HepG2 (cell line): Measurements from ENCODE around the gene RBCK1. TPM values are rescaled to one million over a fixed set of nuclear protein-coding genes. Genes with fewer than 3 reads are reported as not detected.

ENCODE experiments used
- BCL6 ChIP-seq: IDR thresholded peaks from 2 replicates; pipeline ENCODE4 v1.6.1; 2016; ENCODE audit warnings: missing genetic modification reagents, missing compliant biosample characterization
- CCDC6 ChIP-seq: sonication (generic); formaldehyde crosslinking; IDR thresholded peaks from 2 replicates; pipeline ENCODE4 v1.8.1; 2022; ENCODE audit warnings: mild to moderate bottlenecking, missing genetic modification reagents, moderate library complexity
- ERF ChIP-seq: IDR thresholded peaks from 2 replicates; pipeline ENCODE4 v1.6.1; 2018; ENCODE audit warnings: missing biosample characterization, missing genetic modification reagents
- GATA4 ChIP-seq: sonication (generic); IDR thresholded peaks from 2 replicates; pipeline ENCODE4 v1.6.1; 2016; ENCODE audit warnings: antibody characterized with exemption, low read depth, borderline replicate concordance
- LRRFIP1 ChIP-seq: sonication (generic); formaldehyde crosslinking; conservative IDR thresholded peaks from 2 replicates; pipeline ENCODE4 v1.4.0; 2020; ENCODE audit warnings: missing genetic modification reagents
- MXI1 ChIP-seq: IDR thresholded peaks from 3 replicates; pipeline ENCODE4 v1.6.1; 2012; ENCODE audit warnings: low read depth, low read length, inconsistent platforms, borderline replicate concordance
- POLR2AphosphoS5 ChIP-seq: IDR thresholded peaks from 2 replicates; pipeline ENCODE4 v1.6.1; 2012; ENCODE audit warnings: low read depth, low read length
- SP1 ChIP-seq, 2 experiments: fragments of 450-650 bp in 1 of 2; sonication (generic) in 1 of 2; formaldehyde crosslinking in 1 of 2; IDR thresholded peaks; 2 replicates each; pipeline versions ENCODE4 v1.4.0 to v1.6.1; 2016 to 2020; ENCODE audit warnings: missing genetic modification reagents in 1 of 2
- TBL1XR1 ChIP-seq: fragments of 150-350 bp; IDR thresholded peaks from 2 replicates; pipeline ENCODE4 v1.6.1; 2014; ENCODE audit warnings: borderline replicate concordance, low read length; ENCODE audit not compliant: partially characterized antibody
- TERF1 ChIP-seq: sonication (generic); formaldehyde crosslinking; IDR thresholded peaks from 2 replicates; pipeline ENCODE4 v1.8.0; 2022; ENCODE audit warnings: mild to moderate bottlenecking, missing genetic modification reagents, moderate library complexity
- ZBTB21 ChIP-seq: sonication (generic); formaldehyde crosslinking; IDR thresholded peaks from 2 replicates; pipeline ENCODE4 v1.4.0; 2020; ENCODE audit warnings: missing genetic modification reagents
- ZBTB26 ChIP-seq: IDR thresholded peaks from 2 replicates; pipeline ENCODE4 v1.6.1; 2016; ENCODE audit warnings: missing compliant biosample characterization, missing genetic modification reagents, borderline replicate concordance
- ZNF101 ChIP-seq: sonication (generic); formaldehyde crosslinking; IDR thresholded peaks from 2 replicates; pipeline ENCODE4 v1.4.0; 2020; ENCODE audit warnings: mild to moderate bottlenecking, low read depth, missing genetic modification reagents, borderline replicate concordance
- ZNF260 ChIP-seq: sonication (generic); formaldehyde crosslinking; IDR thresholded peaks from 2 replicates; pipeline ENCODE4 v1.4.0; 2020; ENCODE audit warnings: missing genetic modification reagents, low read depth, mild to moderate bottlenecking, borderline replicate concordance
- ZNF335 ChIP-seq: sonication (generic); formaldehyde crosslinking; IDR thresholded peaks from 2 replicates; pipeline ENCODE4 v1.4.0; 2020; ENCODE audit warnings: missing genetic modification reagents
- ZNF557 ChIP-seq: sonication (generic); formaldehyde crosslinking; IDR thresholded peaks from 2 replicates; pipeline ENCODE4 v1.4.0; 2020; ENCODE audit warnings: missing genetic modification reagents
- ZNF563 ChIP-seq: sonication (generic); formaldehyde crosslinking; IDR thresholded peaks from 2 replicates; pipeline ENCODE4 v1.8.0; 2022; ENCODE audit warnings: mild to moderate bottlenecking, moderate library complexity, missing genetic modification reagents
- ZNF780A ChIP-seq: sonication (generic); formaldehyde crosslinking; IDR thresholded peaks from 2 replicates; pipeline ENCODE4 v1.8.0; 2022; ENCODE audit warnings: mild to moderate bottlenecking, missing genetic modification reagents, moderate library complexity
- polyA plus RNA-seq, 8 experiments: library from polyadenylated mRNA; depleted of rRNA in 3 of 8; stranded (reverse) in 7 of 8; unstranded in 1 of 8; fragments of >200 nt; fragmentation: Illumina TruSeq in 4 of 8; extraction: Trizol in 4 of 8; gene quantifications; 2 replicates each; pipeline versions ENCODE4 v1.2.1 to v1.2.3, GENCODE V29; 2011 to 2016; ENCODE audit warnings: low read depth in 4 of 8, missing spikeins in 1 of 8, mixed read lengths in 1 of 8; ENCODE audit not compliant: insufficient read depth in 1 of 8
- total RNA-seq, 5 experiments: library from RNA; depleted of rRNA; stranded (reverse); fragments of >200 nt; fragmentation: Illumina TruSeq; extraction: Trizol; gene quantifications; 2 replicates each; pipeline ENCODE4 v1.2.3, GENCODE V29; 2016; ENCODE audit warnings: low read depth in 1 of 5
- TF ChIP-seq, protein P1 (sequence below): IDR thresholded peaks from 2 replicates; pipeline ENCODE4 v1.6.1; 2016; ENCODE audit warnings: mild to moderate bottlenecking, missing biosample characterization, missing genetic modification reagents
- TF ChIP-seq, protein P2 (sequence below): sonication (generic); formaldehyde crosslinking; IDR thresholded peaks from 2 replicates; pipeline ENCODE4 v1.4.0; 2020; ENCODE audit warnings: mild to moderate bottlenecking, missing genetic modification reagents

RBCK1 gene
- total and polyA plus RNA-seq, 2 of the 13 experiments (the other 11 are each of a cell fraction or from before 2014, with no cell fraction given): 149 to 215 TPM

GRCh38 chr20:461254-462198 is 53.4 kb downstream of the RBCK1 start (continued):
- no peak; the same call in 2 of the 3 replicates for TF ChIP-seq MXI1
- TF ChIP-seq CCDC6 (CRISPR knock-in tag): no peak
- TF ChIP-seq ZNF780A (CRISPR knock-in tag): no peak
- TF ChIP-seq TERF1 (CRISPR knock-in tag): 0 out of 2 replicates have a peak, but pooled peaks have one; percentile 38
- 0 out of 2 replicates have a peak, but pooled peaks have one; percentile 1 for TF ChIP-seq BCL6 (CRISPR knock-in tag)
- TF ChIP-seq ZNF260 (CRISPR knock-in tag): no peak
- TF ChIP-seq ZNF563 (CRISPR knock-in tag): peak; percentile 31; the same call in 1 of the 2 replicates
- TF ChIP-seq ZNF335 (CRISPR knock-in tag): 0 out of 2 replicates have a peak, but pooled peaks have one; percentile 48
- TF ChIP-seq, protein P1, sequence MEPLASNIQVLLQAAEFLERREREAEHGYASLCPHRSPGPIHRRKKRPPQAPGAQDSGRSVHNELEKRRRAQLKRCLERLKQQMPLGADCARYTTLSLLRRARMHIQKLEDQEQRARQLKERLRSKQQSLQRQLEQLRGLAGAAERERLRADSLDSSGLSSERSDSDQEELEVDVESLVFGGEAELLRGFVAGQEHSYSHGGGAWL (CRISPR knock-in tag): peak; percentile 76
- no peak for TF ChIP-seq LRRFIP1 (CRISPR knock-in tag)
- TF ChIP-seq TBL1XR1: no peak
- TF ChIP-seq, protein P2, sequence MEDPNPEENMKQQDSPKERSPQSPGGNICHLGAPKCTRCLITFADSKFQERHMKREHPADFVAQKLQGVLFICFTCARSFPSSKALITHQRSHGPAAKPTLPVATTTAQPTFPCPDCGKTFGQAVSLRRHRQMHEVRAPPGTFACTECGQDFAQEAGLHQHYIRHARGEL: no peak
- TF ChIP-seq ERF (CRISPR knock-in tag): no peak; the same call in none of the 2 replicates
- TF ChIP-seq GATA4: no peak
- no peak; the same call in 1 of the 2 replicates for TF ChIP-seq POLR2AphosphoS5
- TF ChIP-seq ZNF101 (CRISPR knock-in tag): no peak
- TF ChIP-seq SP1 (IDR thresholded peaks at IDR 0.05): no peak
- TF ChIP-seq SP1 (CRISPR knock-in tag; IDR thresholded peaks at IDR 0.05): no peak
- TF ChIP-seq ZNF557 (CRISPR knock-in tag): no peak
- no peak; the same call in 1 of the 2 replicates for TF ChIP-seq ZBTB26 (CRISPR knock-in tag)
- no peak; the same call in 1 of the 2 replicates for TF ChIP-seq ZBTB21
